Left cardiac atrium (tissue), 4 donors: ENCODE data around the gene HLA-DOA. TPM values are rescaled to one million over a fixed set of nuclear protein-coding genes. Genes with fewer than 3 reads are reported as not detected.

Experiments
- ATAC-seq, 2 donors: fragments of 200-7000 bp; cut with Tn5 transposase; one replicate each; pipeline ENCODE4 v1.9.1; 2020; ENCODE audit warnings: mild to moderate bottlenecking in 2 of 2, moderate library complexity in 2 of 2
- DNase-seq: peaks from one replicate; pipeline ENCODE4 v3.0.0-alpha.2; 2020
- intact Hi-C, 2 donors: fragments of 100-400 bp; cut with DNase I; formaldehyde crosslinking; loops; one replicate each; pipeline versions ENCODE4 v1.14.1 to v1.15.1; 2022 to 2023
- total RNA-seq, 2 donors: library from RNA; stranded (reverse); fragmentation: NEBNext Ultra II Directional; extraction: Animal tissue kit (Norgen Biotek cat#: 25700); gene quantifications; one replicate each; pipeline ENCODE4 v1.2.1, GENCODE V29; 2021
- donor health status: DM: no; HTN: yes; CAD: no.
- donor health status: DM: no; HTN: yes; CAD: no; lungs with severe emphysema.
- donor health status: DM: yes; HTN: yes; CAD: no.
- donor health status: Dilated cardiomyopathy.

HLA-DOA gene
- total RNA-seq, 2 donors from 2014 or later = 1.8 to 3.0 TPM

- ATAC-seq = no peak
- DNase-seq = no peak
- intact Hi-C loops = loop anchor here (5.0 to 10.0 kb wide), 4 partner anchors 64 to 226 kb away; no protein-coding TSS in a partner anchor
These were observed 9.0 kb upstream of the HLA-DOA start for GRCh38 chr6:33018418-33018817.

GRCh38 chr6:33017694-33018353, 8.4 kb upstream of the HLA-DOA start:
- DNase-seq (no peak), ATAC-seq (no peak)
- intact Hi-C loops = loop anchor here (5.0 to 10.0 kb wide), 4 partner anchors 64 to 227 kb away; no protein-coding TSS in a partner anchor

GRCh38 chr6:33017018-33017417, 7.6 kb upstream of the HLA-DOA start:
- intact Hi-C loops = loop anchor here (5.0 to 10.0 kb wide), 4 partner anchors 65 to 228 kb away; no protein-coding TSS in a partner anchor
- ATAC-seq = no peak
- DNase-seq = no peak

- ATAC-seq (no peak), DNase-seq (no peak)
- intact Hi-C loops = loop anchor here (2.0 to 10.0 kb wide), 5 partner anchors 67 to 233 kb away; no protein-coding TSS in a partner anchor
These were observed 6.4 kb upstream of the HLA-DOA start for GRCh38 chr6:33015798-33016197.

GRCh38 chr6:33014841-33015634, 5.6 kb upstream of the HLA-DOA start:
- ATAC-seq = peak; percentile 62 to 71
- no peak for DNase-seq
- intact Hi-C loops = loop anchor here (2.0 to 10.0 kb wide), 5 partner anchors 67 to 234 kb away; no protein-coding TSS in a partner anchor

- intact Hi-C loops = loop anchor here (2.0 to 10.0 kb wide), 4 partner anchors 101 to 235 kb away; no protein-coding TSS in a partner anchor
- no peak for DNase-seq
- ATAC-seq = no peak
These were observed 4.2 kb upstream of the HLA-DOA start for GRCh38 chr6:33013608-33014007.

GRCh38 chr6:33010356-33010755, 965 bp upstream of the HLA-DOA start:
- DNase-seq = no peak
- no peak for ATAC-seq
- intact Hi-C loops = loop anchor here (10.0 kb wide), 3 partner anchors 104 to 234 kb away; no protein-coding TSS in a partner anchor

- no peak for DNase-seq
- intact Hi-C loops = loop anchor here in 1 of 2 donors (10.0 kb wide), 1 partner anchor 217 kb away; no protein-coding TSS in a partner anchor
- ATAC-seq = no peak
These were observed 1.5 kb downstream of the HLA-DOA start for GRCh38 chr6:33007831-33008400.

GRCh38 chr6:33004940-33005339, 4.5 kb downstream of the HLA-DOA start:
- intact Hi-C loops = loop anchor here in 1 of 2 donors (10.0 kb wide), 1 partner anchor 220 kb away; no protein-coding TSS in a partner anchor
- ATAC-seq (no peak), DNase-seq (no peak)

GRCh38 chr6:33001685-33002084, 7.7 kb downstream of the HLA-DOA start:
- DNase-seq (no peak), ATAC-seq (no peak)
- intact Hi-C loops = loop anchor here in 1 of 2 donors (10.0 kb wide), 1 partner anchor 223 kb away; no protein-coding TSS in a partner anchor

GRCh38 chr6:33000055-33000454, 9.3 kb downstream of the HLA-DOA start:
- DNase-seq = no peak
- ATAC-seq = no peak
- intact Hi-C loops = loop anchor here in 1 of 2 donors (10.0 kb wide), 1 partner anchor 225 kb away; no protein-coding TSS in a partner anchor

- ATAC-seq (no peak), DNase-seq (no peak)
- intact Hi-C loops = no loop called here
These were observed 13.9 kb downstream of the HLA-DOA start for GRCh38 chr6:32995448-32995847.

- ATAC-seq (no peak), DNase-seq (no peak)
- intact Hi-C loops = no loop called here
These were observed 15.9 kb downstream of the HLA-DOA start for GRCh38 chr6:32993363-32993973.

- intact Hi-C loops = no loop called here
- ATAC-seq = no peak
- no peak for DNase-seq
These were observed 17.4 kb downstream of the HLA-DOA start for GRCh38 chr6:32991972-32992371.

- ATAC-seq (no peak), DNase-seq (no peak)
- intact Hi-C loops = no loop called here
These were observed 20.0 kb downstream of the HLA-DOA start for GRCh38 chr6:32989368-32989767.

GRCh38 chr6:32984622-32985389, 24.6 kb downstream of the HLA-DOA start:
- DNase-seq (peak; percentile 93), ATAC-seq (peak; percentile 76 to 90)
- intact Hi-C loops = loop anchor here (1.0 to 2.0 kb wide), 2 partner anchors 52 to 99 kb away; no protein-coding TSS in a partner anchor

GRCh38 chr6:32983964-32984621, 25.3 kb downstream of the HLA-DOA start:
- ATAC-seq (peak in 1 of 2 donors; percentile 9), DNase-seq (no peak)
- intact Hi-C loops = loop anchor here (1.0 to 2.0 kb wide), 2 partner anchors 51 to 98 kb away; no protein-coding TSS in a partner anchor

- ATAC-seq (peak in 1 of 2 donors; percentile 17), DNase-seq (no peak)
- intact Hi-C loops = no loop called here
These were observed 25.9 kb downstream of the HLA-DOA start for GRCh38 chr6:32983493-32983848.
